Psoas muscle (tissue), 8 donors: ENCODE measurements around the gene ZNF567. TPM values are rescaled to one million over a fixed set of nuclear protein-coding genes. Genes with fewer than 3 reads are reported as not detected.
A peak's percentile ranks its signal among the peaks of the same experiment; 100 is the strongest.

Experiments used
- ATAC-seq, 4 donors: fragments of 200-7000 bp; cut with Tn5 transposase; one replicate each; pipeline ENCODE4 v1.9.1; 2020; ENCODE audit warnings: moderate library complexity in 3 of 4, mild to moderate bottlenecking in 2 of 4
- DNase-seq, 2 donors: peaks; one replicate each; pipeline ENCODE4 v3.0.0-alpha.2; 2020
- H3K27ac ChIP-seq: fragments of 200-600 bp; one replicate; pipeline ENCODE4 v1.8.0; 2022
- H3K27me3 ChIP-seq, 3 donors: fragments of 200-600 bp in 1 of 3; one replicate each; pipeline versions ENCODE4 v1.6.1 to v1.8.0; 2013 to 2022; ENCODE audit warnings: low read length in 2 of 3, mild to moderate bottlenecking in 2 of 3, moderate library complexity in 1 of 3; ENCODE audit not compliant: insufficient read depth in 3 of 3
- H3K36me3 ChIP-seq, 2 donors: fragments of 200-600 bp in 1 of 2; one replicate each; pipeline versions ENCODE4 v1.6.1 to v1.8.0; 2013 to 2022; ENCODE audit warnings: low read depth in 1 of 2, mild to moderate bottlenecking in 1 of 2, moderate library complexity in 1 of 2; ENCODE audit not compliant: insufficient read depth in 1 of 2
- H3K4me1 ChIP-seq: fragments of 200-600 bp; one replicate; pipeline ENCODE4 v1.8.0; 2022
- H3K4me3 ChIP-seq: fragments of 200-600 bp; one replicate; pipeline ENCODE4 v1.8.0; 2022; ENCODE audit warnings: mild to moderate bottlenecking
- H3K9me3 ChIP-seq: fragments of 200-600 bp; one replicate; pipeline ENCODE4 v1.8.0; 2022
- WGBS, 3 donors: extraction: QIAGEN DNeasy Blood & Tissue Kit; methylation state at CpG; one replicate each; pipeline versions ENCODE4 v1.1.6 to v1.1.7; 2013; 5-methylcytosine and 5-hydroxymethylcytosine counted together
- intact Hi-C, 2 donors: fragments of 100-400 bp; cut with DNase I; formaldehyde crosslinking; loops; one replicate each; pipeline versions ENCODE4 v1.11.0 to v1.14.2; 2022
- long read RNA-seq, 2 donors: library from polyadenylated mRNA; unstranded; transcript quantifications; one replicate each; pipeline ENCODE4 v2.0.0, GENCODE V29; 2021
- polyA plus RNA-seq, 3 donors: library from polyadenylated mRNA; stranded (reverse); fragments of 200-250 nt; gene quantifications; one replicate each; pipeline ENCODE4 v1.2.3, GENCODE V29; 2013
- total RNA-seq, 4 donors: library from RNA; stranded (reverse); fragmentation: NEBNext Ultra II Directional in 2 of 4; extraction: Animal tissue kit (Norgen Biotek cat#: 25700) in 2 of 4; gene quantifications; one replicate each; pipeline versions ENCODE4 v1.2.1 to v1.2.4, GENCODE V29; 2021 to 2023
- TF ChIP-seq, protein P1 (sequence below): fragments of 200-600 bp; IDR thresholded peaks from one replicate; pipeline ENCODE4 v1.8.0; 2022; ENCODE audit warnings: antibody characterized with exemption
- donor health status: healthy with polysubstance abuse.
- donor health status: DM: no; HTN: no; CAD: no; lungs with moderate emphysema.
- donor health status: Bipolar disorder and iron deficiency.
- donor health status: healthy.
- donor health status: DM: yes; HTN: yes; CAD: no.
- donor health status: DM: no; HTN: no; CAD: no.
- donor health status: DM: no; HTN: no; CAD: no.
- donor health status: DM: yes; HTN: yes; CAD: no.

The ZNF567 gene
- total RNA-seq (1 to 10 TPM; 1.8 to 3.6 (median 2.3) TPM), polyA plus RNA-seq (1 to 10 TPM in 2 of 3 donors, under 1 TPM in 1; 0.73 to 3.0 (median 2.0) TPM)
- long read RNA-seq, donor 1, partial matches to known transcripts = 0 of 2 reads
- long read RNA-seq, donor 1, other reads (novel, unspliced or antisense) = 1 of 2 reads
- long read RNA-seq, donor 2, partial matches to known transcripts = 0 of 7 reads
- long read RNA-seq, donor 2, other reads (novel, unspliced or antisense) = 5 of 7 reads

DNA sequence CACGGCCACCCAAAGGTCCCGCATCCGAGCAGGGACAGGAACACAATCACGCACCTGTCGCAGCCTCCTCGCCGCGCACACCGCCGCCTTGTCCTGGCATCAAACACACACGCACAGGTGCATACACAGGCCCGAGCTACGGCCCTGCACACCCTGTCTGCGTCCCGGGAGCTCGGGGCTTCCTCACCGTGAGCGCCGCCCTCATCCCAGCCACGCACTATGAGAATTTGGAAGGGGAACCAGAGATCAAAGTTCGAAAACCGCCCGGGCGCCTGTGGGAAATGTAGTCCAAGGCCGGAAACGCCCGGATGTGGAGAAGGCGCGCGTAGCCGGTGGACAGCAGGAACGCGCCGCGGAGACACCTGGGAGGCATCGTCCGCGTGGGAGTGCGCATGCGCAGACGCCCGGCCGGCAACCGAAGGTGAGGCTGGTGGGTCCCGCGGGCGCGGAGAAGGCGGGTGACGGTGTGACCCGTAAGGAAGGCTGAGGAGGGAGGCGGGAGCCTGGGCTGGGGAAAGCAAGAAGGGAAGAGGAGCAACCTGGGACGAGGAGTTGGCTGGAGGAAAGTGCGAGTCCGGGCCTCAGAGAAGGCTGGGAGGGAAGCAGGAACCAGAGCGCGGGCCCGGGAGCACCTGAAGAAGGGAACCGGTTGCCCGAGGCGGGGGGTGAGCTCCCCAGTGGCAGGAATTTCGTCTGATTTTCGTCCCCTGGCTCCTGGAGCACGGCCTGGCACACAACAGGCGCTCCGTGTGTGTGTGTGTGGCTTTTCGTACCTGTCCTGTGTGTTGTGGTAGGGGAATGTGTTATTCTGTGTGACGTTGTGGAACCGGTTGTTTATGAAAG, at the start of gene ZNF567:
Gene ZNF567, plus strand, starts transcription at position 399 of the 843 bp plus-strand sequence. CDS start 7,256 bp downstream, outside the sequence.
- WGBS, 3 donors = 0% methylated on average over 65 to 69 of the region's 69 CpGs
- Histone ChIP-seq H3K27me3 (no peaks in the 10 kb centered on the region), H3K9me3 (peaks cover 50% of the 10 kb centered on the region), H3K4me3 (peak within 1 kb of the TSS; percentile 84), H3K4me1 (peaks cover 13% of the 10 kb centered on the region), H3K36me3 (peaks cover 6 to 58% of the 10 kb centered on the region in 2 donors), H3K27ac (peak within 1 kb of the TSS; percentile 72)
- peak; percentile 99 to 100 (median 100) for ATAC-seq
- DNase-seq = peak; percentile 98
- intact Hi-C loops = loop anchor here (2.0 to 10.0 kb wide), 2 partner anchors 21 to 167 kb away; partner anchors contain the start of genes ZNF345 (in 1 of the 2) and ZNF461 (in 1 of the 2)
- TF ChIP-seq, protein P1, sequence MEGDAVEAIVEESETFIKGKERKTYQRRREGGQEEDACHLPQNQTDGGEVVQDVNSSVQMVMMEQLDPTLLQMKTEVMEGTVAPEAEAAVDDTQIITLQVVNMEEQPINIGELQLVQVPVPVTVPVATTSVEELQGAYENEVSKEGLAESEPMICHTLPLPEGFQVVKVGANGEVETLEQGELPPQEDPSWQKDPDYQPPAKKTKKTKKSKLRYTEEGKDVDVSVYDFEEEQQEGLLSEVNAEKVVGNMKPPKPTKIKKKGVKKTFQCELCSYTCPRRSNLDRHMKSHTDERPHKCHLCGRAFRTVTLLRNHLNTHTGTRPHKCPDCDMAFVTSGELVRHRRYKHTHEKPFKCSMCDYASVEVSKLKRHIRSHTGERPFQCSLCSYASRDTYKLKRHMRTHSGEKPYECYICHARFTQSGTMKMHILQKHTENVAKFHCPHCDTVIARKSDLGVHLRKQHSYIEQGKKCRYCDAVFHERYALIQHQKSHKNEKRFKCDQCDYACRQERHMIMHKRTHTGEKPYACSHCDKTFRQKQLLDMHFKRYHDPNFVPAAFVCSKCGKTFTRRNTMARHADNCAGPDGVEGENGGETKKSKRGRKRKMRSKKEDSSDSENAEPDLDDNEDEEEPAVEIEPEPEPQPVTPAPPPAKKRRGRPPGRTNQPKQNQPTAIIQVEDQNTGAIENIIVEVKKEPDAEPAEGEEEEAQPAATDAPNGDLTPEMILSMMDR = no peak

DNA sequence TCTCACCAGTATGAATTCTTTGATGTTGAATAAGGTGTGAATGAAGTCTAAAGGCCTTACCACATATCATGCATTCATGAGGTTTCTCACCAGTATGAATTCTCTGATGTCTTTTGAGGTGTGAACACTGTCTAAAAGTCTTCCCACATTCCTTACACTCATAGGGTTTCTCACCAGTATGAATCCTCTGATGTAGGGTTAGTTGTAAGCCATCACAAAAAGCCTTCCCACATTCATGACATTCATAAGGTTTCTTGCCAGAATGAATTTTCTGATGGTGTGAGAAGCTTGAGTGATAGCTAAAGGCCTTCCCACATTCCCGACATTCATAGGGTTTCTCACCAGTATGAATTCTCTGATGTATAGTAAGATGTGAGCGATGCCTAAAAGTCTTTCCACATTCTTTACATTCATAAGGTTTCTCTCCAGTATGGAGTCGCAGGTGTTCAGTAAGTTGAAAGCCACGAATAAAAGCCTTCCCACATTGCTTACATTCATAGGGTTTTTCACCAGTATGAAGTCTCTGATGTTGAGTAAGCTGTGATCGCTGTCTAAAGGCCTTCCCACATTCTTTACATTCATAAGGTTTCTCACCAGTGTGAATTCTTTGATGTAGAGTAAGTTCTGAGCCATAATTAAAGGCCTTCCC, 48.4 kb upstream of the ZNF567 start:
- ATAC-seq (no peak), DNase-seq (no peak)
- peaks cover 3 to 24% of the 10 kb centered on the region in 2 donors for H3K36me3 ChIP-seq
- TF ChIP-seq, protein P1 = no peak
- WGBS, 3 donors = 96 to 98% (median 96%) methylated on average over 5 of the region's 5 CpGs
- H3K27ac ChIP-seq = no peak overlapping the region
- no peak overlapping the region for H3K4me3 ChIP-seq
- H3K9me3 ChIP-seq = peaks cover 99% of the 10 kb centered on the region
- H3K4me1 ChIP-seq = no peaks in the 10 kb centered on the region
- intact Hi-C loops = no loop called here
- no peaks in the 10 kb centered on the region for H3K27me3 ChIP-seq

DNA sequence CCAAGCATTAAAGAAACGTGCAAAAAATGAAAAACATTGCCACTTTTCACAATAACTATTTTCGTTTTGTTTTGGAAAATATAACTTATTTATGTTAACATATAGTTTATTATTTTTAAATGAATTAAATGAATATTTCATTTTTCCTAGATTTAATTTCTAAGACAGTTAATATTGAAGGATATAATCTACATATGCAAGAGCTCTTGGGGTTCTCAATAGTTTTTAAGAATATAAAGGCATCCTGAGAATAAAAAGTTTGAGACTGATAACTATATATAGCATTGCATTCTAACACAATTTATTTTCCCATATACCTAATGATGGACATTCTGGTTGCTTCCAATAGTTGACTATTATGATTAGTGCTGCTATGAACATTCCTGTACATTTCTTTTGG, 40.7 kb upstream of the ZNF567 start:
- Histone ChIP-seq H3K4me1 (no peaks in the 10 kb centered on the region), H3K27ac (no peak overlapping the region), H3K27me3 (no peaks in the 10 kb centered on the region), H3K9me3 (peaks cover 95% of the 10 kb centered on the region), H3K4me3 (no peak overlapping the region), H3K36me3 (peaks cover 13 to 68% of the 10 kb centered on the region in 2 donors)
- DNase-seq (no peak), ATAC-seq (no peak)
- TF ChIP-seq, protein P1 = no peak
- intact Hi-C loops = no loop called here
- 94 to 97% (median 96%) methylated on average over 2 of the region's 2 CpGs for WGBS, 3 donors

DNA sequence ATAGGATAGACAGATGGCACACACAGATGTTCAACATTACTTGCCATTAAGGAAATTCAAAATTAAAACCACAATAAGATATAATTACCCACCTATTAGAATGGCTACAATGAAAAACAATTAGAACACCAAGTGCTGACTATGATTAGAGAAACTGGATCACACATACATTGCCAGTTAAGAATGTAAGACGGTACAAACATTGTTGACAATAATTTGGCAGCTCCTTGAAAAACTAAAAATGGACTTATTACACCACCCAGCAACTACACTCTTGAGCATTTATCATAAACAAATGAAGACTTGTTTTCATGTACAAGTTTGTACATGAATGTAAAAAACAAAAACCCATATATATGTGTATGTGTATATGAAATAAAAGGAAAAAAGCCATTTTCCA, 34.5 kb upstream of the ZNF567 start:
- H3K9me3 ChIP-seq = peaks cover 83% of the 10 kb centered on the region

More for the DNA sequence above, 34.5 kb upstream of the ZNF567 start:
- TF ChIP-seq, protein P1 = no peak
- no peak overlapping the region for H3K27ac ChIP-seq
- intact Hi-C loops = no loop called here
- H3K36me3 ChIP-seq = peaks cover 25 to 90% of the 10 kb centered on the region in 2 donors
- no peak overlapping the region for H3K4me3 ChIP-seq
- H3K4me1 ChIP-seq = no peaks in the 10 kb centered on the region
- no peaks in the 10 kb centered on the region for H3K27me3 ChIP-seq
- DNase-seq = no peak
- 33 to 49% (median 41%) methylated on average over 1 of the region's 1 CpG for WGBS, 3 donors
- no peak for ATAC-seq
